K562 (cell line): Measurements from ENCODE around the gene TRIM40. TPM values are rescaled to one million over a fixed set of nuclear protein-coding genes. Genes with fewer than 3 reads are reported as not detected.

Experiments
- ATAC-seq: fragments of 200-7000 bp; cut with Tn5 transposase; 3 replicates; pipeline ENCODE4 v1.9.1; 2020; ENCODE audit warnings: moderate library complexity
- BruUV-seq: library from RNA; stranded (reverse); fragments of 400-500 nt; replicated peaks from 2 replicates; lab custom pipeline; 2021; lab: Mats Ljungman, UMichigan
- CTCF ChIA-PET: fragments of 300-600 bp; formaldehyde crosslinking; extraction: SDS; loops from one replicate; lab custom pipeline; 2021; ENCODE audit warnings: low intra/inter-chr PET ratio; lab: Yijun Ruan, JAX
- POLR2A ChIA-PET: fragments of 300-600, 350-650 bp; sonication (Branson Sonifier 250); formaldehyde crosslinking; extraction: SDS; loops from one replicate; lab custom pipeline; 2021; ENCODE audit warnings: antibody characterized with exemption, inconsistent platforms; lab: Yijun Ruan, JAX
- DNase-seq, 4 experiments: peaks; one replicate each; pipeline versions ENCODE4 v3.0.0 to v3.0.0-alpha.2; 2011 to 2018; ENCODE audit warnings: low spot score in 3 of 4, mixed read lengths in 3 of 4; ENCODE audit errors: extremely low read depth in 1 of 4
- FAIRE-seq: peaks from 2 replicates; lab custom pipeline; 2011; peaks lifted over from hg19 to GRCh38; lab: Jason Lieb, UNC
- H2AFZ ChIP-seq: 2 replicates; pipeline ENCODE4 v1.6.0; 2011; ENCODE audit warnings: low read depth, low read length, control low read depth, inconsistent platforms
- H3K27ac ChIP-seq: fragments of 200-600 bp; 3 replicates; pipeline ENCODE4 v1.8.0; 2011; ENCODE audit warnings: low read depth, mild to moderate bottlenecking, control low read depth, inconsistent platforms, low read length, moderate library complexity, mixed read lengths; ENCODE audit errors: extremely low read depth
- H3K27me3 ChIP-seq, 2 experiments: fragments of 300-600 bp in 1 of 2; 2 replicates in 1 of 2; 3 replicates in 1 of 2; pipeline versions ENCODE4 v1.6.0 to v1.8.0; 2011; ENCODE audit warnings: inconsistent platforms in 2 of 2, low read length in 2 of 2, mild to moderate bottlenecking in 1 of 2, mixed read lengths in 1 of 2, moderate library complexity in 1 of 2; ENCODE audit not compliant: control insufficient read depth in 2 of 2, insufficient read depth in 2 of 2
- H3K36me3 ChIP-seq: fragments of 300-600 bp; 3 replicates; pipeline ENCODE4 v1.8.0; 2011; ENCODE audit warnings: mild to moderate bottlenecking, low read length, inconsistent platforms; ENCODE audit not compliant: control insufficient read depth, insufficient read depth
- H3K4me1 ChIP-seq, 2 experiments: fragments of 200-600 bp in 1 of 2; replicated peaks in 1 of 2; 2 replicates in 1 of 2; 3 replicates in 1 of 2; pipeline versions ENCODE4 v1.5.1 to v1.8.0; 2011; ENCODE audit warnings: inconsistent platforms in 2 of 2, low read length in 2 of 2, mild to moderate bottlenecking in 1 of 2, mixed read lengths in 1 of 2, moderate library complexity in 1 of 2; ENCODE audit not compliant: control insufficient read depth in 2 of 2, insufficient read depth in 2 of 2
- H3K4me2 ChIP-seq: 2 replicates; pipeline ENCODE4 v1.6.1; 2011; ENCODE audit warnings: low read length, control low read depth, inconsistent platforms, mixed read lengths; ENCODE audit not compliant: insufficient read depth
- H3K4me3 ChIP-seq: fragments of 200-600 bp; sonication (generic), shearing (Covaris generic); 2 replicates; pipeline ENCODE4 v1.5.1; 2016; ENCODE audit warnings: control low read depth, inconsistent platforms
- H3K79me2 ChIP-seq: fragments of 200-600 bp; 3 replicates; pipeline ENCODE4 v1.8.0; 2011; ENCODE audit warnings: low read length, inconsistent platforms; ENCODE audit not compliant: control insufficient read depth, insufficient read depth
- H3K9ac ChIP-seq, 2 experiments: 2 replicates each; pipeline versions ENCODE4 v1.6.0 to v1.6.1; 2011; ENCODE audit warnings: low read depth in 2 of 2, low read length in 2 of 2, control low read depth in 1 of 2, inconsistent platforms in 1 of 2, mild to moderate bottlenecking in 1 of 2, mixed read lengths in 1 of 2; ENCODE audit not compliant: insufficient read depth in 1 of 2
- H3K9me1 ChIP-seq: one replicate; pipeline ENCODE4 v1.6.0; 2011; ENCODE audit warnings: inconsistent platforms, mild to moderate bottlenecking, low read length, moderate library complexity; ENCODE audit not compliant: control insufficient read depth, insufficient read depth
- H3K9me3 ChIP-seq: replicated peaks from 2 replicates; pipeline ENCODE4 v1.5.1; 2011; ENCODE audit warnings: low read depth, low read length, inconsistent platforms; ENCODE audit not compliant: control insufficient read depth, insufficient read depth
- H4K20me1 ChIP-seq: replicated peaks from 2 replicates; pipeline ENCODE4 v1.6.1; 2011; ENCODE audit warnings: low read length, inconsistent platforms, mixed read lengths; ENCODE audit not compliant: control insufficient read depth, insufficient read depth
- CREBBP ChIP-seq: IDR thresholded peaks from one replicate; pipeline ENCODE4 v1.6.1; 2012; ENCODE audit warnings: low read depth, mild to moderate bottlenecking, control low read depth, inconsistent platforms, low read length
- CTBP1 ChIP-seq: fragments of 450-650 bp; IDR thresholded peaks from 2 replicates; pipeline ENCODE4 v1.6.1; 2016; ENCODE audit warnings: borderline replicate concordance
- HDGF ChIP-seq: fragments of 450-650 bp; IDR thresholded peaks from 2 replicates; pipeline ENCODE4 v1.6.1; 2016
- KAT8 ChIP-seq: fragments of 450-650 bp; IDR thresholded peaks from 2 replicates; pipeline ENCODE4 v1.6.1; 2016; ENCODE audit warnings: low read depth, mild to moderate bottlenecking
- NUFIP1 ChIP-seq: fragments of 450-650 bp; IDR thresholded peaks from 2 replicates; pipeline ENCODE4 v1.6.1; 2018; ENCODE audit not compliant: partially characterized antibody
- RBM15 ChIP-seq: fragments of 200-400 bp; formaldehyde crosslinking; IDR thresholded peaks from 2 replicates; pipeline ENCODE4 v1.6.1; 2018; ENCODE audit warnings: mild to moderate bottlenecking, low read length, moderate library complexity; ENCODE audit not compliant: insufficient read depth
- SAFB2 ChIP-seq: fragments of 200-400 bp; formaldehyde crosslinking; IDR thresholded peaks from 2 replicates; pipeline ENCODE4 v1.6.1; 2018; ENCODE audit warnings: borderline replicate concordance, low read length, low read depth, moderate library complexity; ENCODE audit not compliant: severe bottlenecking
- ZNF239 ChIP-seq: fragments of 250-450 bp; sonication (Bioruptor Pico); IDR thresholded peaks from 2 replicates; pipeline ENCODE4 v1.4.0; 2020; ENCODE audit warnings: mild to moderate bottlenecking
- ZNF644 ChIP-seq: fragments of 200-800 bp; sonication (Bioruptor generic); IDR thresholded peaks from 2 replicates; pipeline ENCODE4 v1.6.1; 2016; ENCODE audit warnings: low read depth, missing genetic modification characterization, missing compliant biosample characterization
- ZNF699 ChIP-seq: fragments of 250-450 bp; sonication (Bioruptor Pico); IDR thresholded peaks from 2 replicates; pipeline ENCODE4 v1.8.0; 2021; ENCODE audit warnings: mild to moderate bottlenecking, moderate library complexity; ENCODE audit not compliant: insufficient replicate concordance
- WGBS: fragments of 100-300 bp; shearing (Covaris generic); methylation state at CpG from one replicate; pipeline ENCODE4 v1.1.6; 2016; ENCODE audit warnings: low coverage, mixed read lengths; ENCODE audit not compliant: insufficient coverage; ENCODE audit errors: missing lambda C conversion rate; 5-methylcytosine and 5-hydroxymethylcytosine counted together
- in situ Hi-C: fragments of 300-500 bp; cut with MboI; formaldehyde crosslinking; loops from 4 replicates; pipeline ENCODE4 v1.15.0; 2018; ENCODE audit warnings: inconsistent platforms, mixed read lengths
- intact Hi-C: fragments of 100-400 bp; cut with micrococcal nuclease; formaldehyde crosslinking; loops from 2 replicates; pipeline ENCODE4 v1.14.2; 2022
- polyA plus RNA-seq, 8 experiments: library from polyadenylated mRNA; depleted of rRNA in 4 of 8; stranded (reverse) in 5 of 8; unstranded in 3 of 8; fragments of >200 nt; fragmentation: Nextera tagmentation in 2 of 8; fragmentation: Illumina TruSeq in 1 of 8; extraction: Ambion mirVana in 2 of 8; extraction: Trizol in 1 of 8; gene quantifications; 2 replicates each; pipeline versions ENCODE4 v1.2.1 to v1.2.3, GENCODE V29; 2011 to 2014; ENCODE audit warnings: inconsistent platforms in 1 of 8, missing spikeins in 1 of 8
- total RNA-seq, 7 experiments: library from RNA; depleted of rRNA in 6 of 7; stranded (reverse); fragments of >200 nt in 6 of 7; fragmentation: Illumina TruSeq in 2 of 7; extraction: Trizol in 2 of 7; gene quantifications; 2 replicates each; pipeline versions ENCODE4 v1.2.1 to v1.2.3, GENCODE V29; 2011 to 2021; ENCODE audit warnings: low replicate concordance in 1 of 7
- TF ChIP-seq, protein P1 (sequence below): sonication (generic); formaldehyde crosslinking; IDR thresholded peaks from 2 replicates; pipeline ENCODE4 v1.8.1; 2023; ENCODE audit warnings: mild to moderate bottlenecking, missing genetic modification reagents
- TF ChIP-seq, protein P2 (sequence below), 2 experiments: IDR thresholded peaks; 2 replicates each; pipeline ENCODE4 v1.6.1; 2011; ENCODE audit warnings: borderline replicate concordance in 1 of 2, control low read depth in 1 of 2, low read depth in 1 of 2, low read length in 1 of 2, mild to moderate bottlenecking in 1 of 2, mixed read lengths in 1 of 2, moderate library complexity in 1 of 2; ENCODE audit not compliant: insufficient read depth in 1 of 2, insufficient read length in 1 of 2, poor library complexity in 1 of 2, severe bottlenecking in 1 of 2; ENCODE audit errors: extremely low read depth in 1 of 2

Gene TRIM40
- total and polyA plus RNA-seq, 9 of the 15 experiments (the other 6 are each of a cell fraction or from before 2014, with no cell fraction given): 0.04 to 0.08 TPM; not detected in 7

DNA sequence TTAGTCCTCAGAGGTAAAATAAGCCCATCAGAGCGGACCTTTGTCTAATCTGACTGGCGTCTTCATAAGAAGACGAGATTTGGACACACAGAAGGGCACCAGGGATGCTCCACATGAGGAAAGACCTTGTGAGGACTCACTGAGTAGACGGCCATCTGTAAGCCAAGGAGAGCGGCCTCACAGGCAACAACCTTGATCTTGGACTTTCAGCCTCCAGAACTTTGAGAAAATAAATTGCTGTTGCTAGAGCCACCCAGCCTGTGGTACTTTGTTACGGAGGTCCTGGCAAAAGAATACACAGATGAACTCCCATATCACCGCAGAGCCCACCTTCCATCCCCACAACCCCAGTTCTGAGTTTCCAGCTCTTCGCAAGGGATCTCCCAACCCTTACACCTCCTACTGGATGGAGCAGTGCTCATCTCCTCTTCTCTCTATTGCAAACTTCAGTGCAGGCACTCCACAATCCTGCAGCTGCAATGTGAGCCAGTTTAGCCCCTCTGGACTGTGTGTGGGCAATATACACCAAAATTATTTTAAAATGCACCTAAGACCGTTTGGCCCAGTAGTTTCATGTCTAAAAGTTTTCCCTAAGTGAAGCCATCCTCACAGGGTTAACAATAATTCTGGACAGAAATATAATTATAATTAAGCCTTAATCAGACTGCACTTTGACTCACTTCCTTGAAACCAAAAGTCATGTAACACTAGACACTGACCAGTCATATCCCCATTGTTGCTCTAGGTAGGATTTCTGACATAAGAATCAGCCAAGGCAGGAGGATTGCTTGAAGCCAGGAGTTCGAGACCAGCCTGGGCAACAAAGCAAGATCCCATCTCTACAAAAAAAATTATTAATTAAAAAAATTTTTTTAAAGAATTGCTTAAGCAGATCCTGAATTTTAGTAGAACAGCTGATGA is 14.2 kb upstream of the TRIM40 start:
- no peak overlapping the region for H3K4me3 ChIP-seq
- peaks cover 4 to 10% of the 10 kb centered on the region in 2 experiments; a peak in 2 of 5 replicates for H3K27me3 ChIP-seq
- H3K9me3 ChIP-seq: no peaks in the 10 kb centered on the region
- ChIA-PET POLR2A (no interaction called here), CTCF (no interaction called here)
- peaks cover 4% of the 10 kb centered on the region in 2 experiments; a peak in 1 of 5 replicates for H3K4me1 ChIP-seq
- no peak overlapping the region for H3K4me2 ChIP-seq
- ATAC-seq (peak; percentile 57; the same call in 2 of the 3 replicates), DNase-seq (no peak), FAIRE-seq (no peak)
- no peaks in the 10 kb centered on the region for H4K20me1 ChIP-seq
- H2AFZ ChIP-seq: no peak overlapping the region
- H3K9ac ChIP-seq: no peak overlapping the region
- intact Hi-C loops (no loop called here), in situ Hi-C loops (no loop called here)
- 20% methylated on average over 10 of the region's 10 CpGs for WGBS
- H3K79me2 ChIP-seq: no peaks in the 10 kb centered on the region
- no peaks in the 10 kb centered on the region for H3K9me1 ChIP-seq
- TF ChIP-seq, protein P1, sequence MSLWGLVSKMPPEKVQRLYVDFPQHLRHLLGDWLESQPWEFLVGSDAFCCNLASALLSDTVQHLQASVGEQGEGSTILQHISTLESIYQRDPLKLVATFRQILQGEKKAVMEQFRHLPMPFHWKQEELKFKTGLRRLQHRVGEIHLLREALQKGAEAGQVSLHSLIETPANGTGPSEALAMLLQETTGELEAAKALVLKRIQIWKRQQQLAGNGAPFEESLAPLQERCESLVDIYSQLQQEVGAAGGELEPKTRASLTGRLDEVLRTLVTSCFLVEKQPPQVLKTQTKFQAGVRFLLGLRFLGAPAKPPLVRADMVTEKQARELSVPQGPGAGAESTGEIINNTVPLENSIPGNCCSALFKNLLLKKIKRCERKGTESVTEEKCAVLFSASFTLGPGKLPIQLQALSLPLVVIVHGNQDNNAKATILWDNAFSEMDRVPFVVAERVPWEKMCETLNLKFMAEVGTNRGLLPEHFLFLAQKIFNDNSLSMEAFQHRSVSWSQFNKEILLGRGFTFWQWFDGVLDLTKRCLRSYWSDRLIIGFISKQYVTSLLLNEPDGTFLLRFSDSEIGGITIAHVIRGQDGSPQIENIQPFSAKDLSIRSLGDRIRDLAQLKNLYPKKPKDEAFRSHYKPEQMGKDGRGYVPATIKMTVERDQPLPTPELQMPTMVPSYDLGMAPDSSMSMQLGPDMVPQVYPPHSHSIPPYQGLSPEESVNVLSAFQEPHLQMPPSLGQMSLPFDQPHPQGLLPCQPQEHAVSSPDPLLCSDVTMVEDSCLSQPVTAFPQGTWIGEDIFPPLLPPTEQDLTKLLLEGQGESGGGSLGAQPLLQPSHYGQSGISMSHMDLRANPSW (CRISPR knock-in tag): no peak
- TF ChIP-seq RBM15: no peak
- TF ChIP-seq, protein P2, sequence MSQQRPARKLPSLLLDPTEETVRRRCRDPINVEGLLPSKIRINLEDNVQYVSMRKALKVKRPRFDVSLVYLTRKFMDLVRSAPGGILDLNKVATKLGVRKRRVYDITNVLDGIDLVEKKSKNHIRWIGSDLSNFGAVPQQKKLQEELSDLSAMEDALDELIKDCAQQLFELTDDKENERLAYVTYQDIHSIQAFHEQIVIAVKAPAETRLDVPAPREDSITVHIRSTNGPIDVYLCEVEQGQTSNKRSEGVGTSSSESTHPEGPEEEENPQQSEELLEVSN (IDR thresholded peaks at IDR 0.05; ENCODE audit: borderline replicate concordance in 1 of 2, extremely low read depth in 1 of 2, insufficient read depth in 1 of 2, insufficient read length in 1 of 2, low read depth in 1 of 2, low read length in 1 of 2, poor library complexity in 1 of 2, severe bottlenecking in 1 of 2): no peak
- TF ChIP-seq CTBP1: no peak
- no peak for TF ChIP-seq ZNF644 (tag)
- no peak for TF ChIP-seq NUFIP1
- TF ChIP-seq ZNF239 (CRISPR knock-in tag): no peak
- no peak for TF ChIP-seq SAFB2
- TF ChIP-seq CREBBP: no peak
- no peak for TF ChIP-seq ZNF699 (CRISPR knock-in tag)
- no peak for TF ChIP-seq KAT8
- TF ChIP-seq HDGF: no peak
- H3K27ac ChIP-seq: no peak overlapping the region
- no TSS peak for BruUV-seq
- H3K36me3 ChIP-seq: no peaks in the 10 kb centered on the region
